Lower leg skin (tissue), 4 donors: ENCODE data around the gene DOCK10. TPM values are rescaled to one million over a fixed set of nuclear protein-coding genes. Genes with fewer than 3 reads are reported as not detected.

Experiments
- DNase-seq, 2 donors: peaks; one replicate each; pipeline ENCODE4 v3.0.0-alpha.2; 2019; ENCODE audit warnings: low spot score in 2 of 2
- H3K4me3 ChIP-seq: fragments of 200-600 bp; sonication (generic); 2 replicates; pipeline ENCODE4 v1.5.1; 2017; ENCODE audit warnings: mild to moderate bottlenecking, low read depth; ENCODE audit not compliant: poor library complexity, severe bottlenecking
- POLR2A ChIP-seq, 2 donors: fragments of 450-650 bp; IDR thresholded peaks; one replicate each; pipeline ENCODE4 v1.6.1; 2016 to 2017; ENCODE audit warnings: antibody characterized with exemption in 2 of 2, mild to moderate bottlenecking in 1 of 2, moderate library complexity in 1 of 2
- WGBS, 2 donors: methylation state at CpG; one replicate each; pipeline ENCODE4 v1.1.5; 2018; 5-methylcytosine and 5-hydroxymethylcytosine counted together
- intact Hi-C: fragments of 100-400 bp; cut with DNase I; formaldehyde crosslinking; loops from one replicate; pipeline ENCODE4 v1.15.0; 2023; ENCODE audit warnings: low total_unique reads
- total RNA-seq, 4 donors: library from RNA; depleted of rRNA; stranded (reverse); fragments of >200 nt; gene quantifications; one replicate each; pipeline ENCODE4 v1.1.0, GENCODE V29; 2016
- TF ChIP-seq, protein P1 (sequence below), 3 donors: fragments of 450-650 bp; IDR thresholded peaks; one replicate each; pipeline ENCODE4 v1.5.1; 2016; ENCODE audit warnings: antibody characterized with exemption in 3 of 3, mild to moderate bottlenecking in 3 of 3, moderate library complexity in 2 of 3

The DOCK10 gene
- total RNA-seq, 4 donors from 2014 or later: 6.2 to 16.5 (median 14.0) TPM

DNA sequence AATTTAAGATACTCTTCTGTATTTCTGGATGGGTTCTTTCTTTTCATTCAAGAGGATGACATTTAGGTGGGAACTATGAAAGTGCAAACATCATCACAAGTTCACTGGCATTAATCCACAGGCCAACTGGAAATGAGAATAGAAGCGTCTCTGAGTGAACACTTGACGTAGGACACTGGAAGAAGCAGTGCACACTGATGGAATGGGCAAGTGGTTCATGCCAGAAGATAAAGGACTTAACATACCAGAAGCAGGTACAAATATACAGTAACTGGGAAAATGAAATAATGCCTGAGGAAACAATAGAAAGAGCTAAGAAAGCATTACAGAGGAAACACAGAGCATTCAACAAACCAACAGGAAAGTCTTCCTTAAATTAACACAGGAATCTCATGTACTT, 205.2 kb downstream of the DOCK10 start:
- no peak for TF ChIP-seq POLR2A (IDR thresholded peaks at IDR 0.05)
- TF ChIP-seq, protein P1, sequence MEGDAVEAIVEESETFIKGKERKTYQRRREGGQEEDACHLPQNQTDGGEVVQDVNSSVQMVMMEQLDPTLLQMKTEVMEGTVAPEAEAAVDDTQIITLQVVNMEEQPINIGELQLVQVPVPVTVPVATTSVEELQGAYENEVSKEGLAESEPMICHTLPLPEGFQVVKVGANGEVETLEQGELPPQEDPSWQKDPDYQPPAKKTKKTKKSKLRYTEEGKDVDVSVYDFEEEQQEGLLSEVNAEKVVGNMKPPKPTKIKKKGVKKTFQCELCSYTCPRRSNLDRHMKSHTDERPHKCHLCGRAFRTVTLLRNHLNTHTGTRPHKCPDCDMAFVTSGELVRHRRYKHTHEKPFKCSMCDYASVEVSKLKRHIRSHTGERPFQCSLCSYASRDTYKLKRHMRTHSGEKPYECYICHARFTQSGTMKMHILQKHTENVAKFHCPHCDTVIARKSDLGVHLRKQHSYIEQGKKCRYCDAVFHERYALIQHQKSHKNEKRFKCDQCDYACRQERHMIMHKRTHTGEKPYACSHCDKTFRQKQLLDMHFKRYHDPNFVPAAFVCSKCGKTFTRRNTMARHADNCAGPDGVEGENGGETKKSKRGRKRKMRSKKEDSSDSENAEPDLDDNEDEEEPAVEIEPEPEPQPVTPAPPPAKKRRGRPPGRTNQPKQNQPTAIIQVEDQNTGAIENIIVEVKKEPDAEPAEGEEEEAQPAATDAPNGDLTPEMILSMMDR (IDR thresholded peaks at IDR 0.05): no peak
- no peak for DNase-seq
- no peak overlapping the region for H3K4me3 ChIP-seq
- intact Hi-C loops: no loop called here
- WGBS, 2 donors: 84 to 92% methylated on average over 2 of the region's 2 CpGs

DNA sequence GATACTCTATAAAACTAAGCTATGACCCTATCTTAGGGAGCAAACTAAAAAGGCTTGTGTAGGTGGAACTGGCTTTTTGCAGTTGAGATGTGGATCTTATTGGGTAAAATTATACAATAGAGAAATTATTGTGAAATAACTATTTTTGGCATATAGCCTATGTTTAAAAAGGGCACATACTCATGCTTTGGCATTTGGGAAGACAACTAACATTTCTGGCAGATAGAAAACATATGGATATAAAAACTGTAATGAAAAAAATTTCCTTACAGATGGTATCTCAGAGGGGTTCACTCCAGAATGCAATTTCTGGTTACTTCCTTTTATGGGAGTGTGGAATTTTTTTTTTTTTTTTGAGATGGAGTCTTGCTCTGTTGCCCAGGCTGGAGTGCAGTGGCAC, 206.0 kb downstream of the DOCK10 start:
- intact Hi-C loops: no loop called here
- no peak overlapping the region for H3K4me3 ChIP-seq
- DNase-seq: no peak
- TF ChIP-seq POLR2A (IDR thresholded peaks at IDR 0.05): no peak
- TF ChIP-seq, protein P1 (IDR thresholded peaks at IDR 0.05): no peak

DNA sequence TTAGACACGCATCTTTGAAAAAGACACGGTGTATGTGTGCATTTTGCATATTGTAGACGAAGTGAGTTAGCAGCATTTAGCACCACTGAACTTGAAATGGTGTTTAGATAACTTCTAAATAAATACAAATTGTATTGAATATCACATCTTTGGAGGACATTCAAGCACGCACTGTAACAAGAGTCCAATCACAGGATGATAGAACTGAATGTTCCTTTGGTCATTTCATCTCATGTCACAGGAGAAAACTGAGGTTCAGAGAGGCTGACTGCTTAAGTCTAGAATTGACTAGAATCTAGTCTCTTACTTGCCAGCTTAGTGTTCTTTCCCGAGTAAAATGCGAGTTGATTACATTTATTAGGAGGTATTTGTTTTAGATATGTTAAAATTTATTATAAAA, 206.9 kb downstream of the DOCK10 start:
- WGBS, 2 donors: 93 to 94% methylated on average over 6 of the region's 6 CpGs
- TF ChIP-seq, protein P1 (IDR thresholded peaks at IDR 0.05): no peak
- no peak for TF ChIP-seq POLR2A (IDR thresholded peaks at IDR 0.05)
- no peak for DNase-seq
- no peak overlapping the region for H3K4me3 ChIP-seq
- intact Hi-C loops: no loop called here

DNA sequence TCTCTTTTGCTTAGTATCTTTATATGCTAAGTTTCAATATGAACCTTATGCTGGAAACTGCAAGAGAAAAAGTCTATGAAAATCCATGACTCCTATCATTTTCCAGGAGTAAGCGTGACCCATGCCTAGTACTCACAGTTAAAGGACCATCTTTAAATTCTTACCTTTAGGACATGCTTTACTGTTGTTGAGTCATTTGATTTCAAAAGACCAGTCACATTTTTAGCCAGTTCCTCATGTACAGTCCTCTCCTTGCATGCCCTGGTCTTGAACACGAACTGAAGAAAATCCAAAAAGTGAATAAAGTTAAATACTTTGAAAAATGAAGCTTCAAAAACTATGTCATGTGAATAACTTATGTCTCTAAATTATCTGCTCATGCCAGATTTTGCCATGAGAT, 208.3 kb downstream of the DOCK10 start:
- intact Hi-C loops: no loop called here
- TF ChIP-seq POLR2A (IDR thresholded peaks at IDR 0.05): no peak
- TF ChIP-seq, protein P1 (IDR thresholded peaks at IDR 0.05): no peak
- WGBS, 2 donors: 91 to 95% methylated on average over 2 of the region's 2 CpGs
- DNase-seq: no peak
- H3K4me3 ChIP-seq: no peak overlapping the region

DNA sequence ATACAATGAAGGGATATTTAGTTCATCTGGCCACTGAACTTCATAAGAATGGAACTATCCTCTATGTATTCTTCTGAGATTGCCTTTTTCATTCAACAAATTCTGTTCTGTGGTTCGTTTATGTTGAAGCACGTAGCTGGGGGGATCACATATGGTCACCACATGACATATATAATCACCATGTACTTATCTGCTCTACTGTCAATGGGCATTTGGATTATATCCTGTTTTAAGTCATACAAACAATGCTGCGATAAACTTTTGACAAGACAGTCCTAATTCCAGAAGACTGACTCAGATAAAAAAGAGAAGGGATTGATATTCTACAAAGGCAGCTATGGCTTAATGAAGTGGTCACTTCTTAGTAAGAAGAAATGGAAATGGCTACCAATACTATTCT, 210.1 kb downstream of the DOCK10 start:
- DNase-seq: no peak
- TF ChIP-seq, protein P1 (IDR thresholded peaks at IDR 0.05): no peak
- no peak for TF ChIP-seq POLR2A (IDR thresholded peaks at IDR 0.05)
- WGBS, 2 donors: 86 to 90% methylated on average over 3 of the region's 3 CpGs
- intact Hi-C loops: no loop called here
- no peak overlapping the region for H3K4me3 ChIP-seq

DNA sequence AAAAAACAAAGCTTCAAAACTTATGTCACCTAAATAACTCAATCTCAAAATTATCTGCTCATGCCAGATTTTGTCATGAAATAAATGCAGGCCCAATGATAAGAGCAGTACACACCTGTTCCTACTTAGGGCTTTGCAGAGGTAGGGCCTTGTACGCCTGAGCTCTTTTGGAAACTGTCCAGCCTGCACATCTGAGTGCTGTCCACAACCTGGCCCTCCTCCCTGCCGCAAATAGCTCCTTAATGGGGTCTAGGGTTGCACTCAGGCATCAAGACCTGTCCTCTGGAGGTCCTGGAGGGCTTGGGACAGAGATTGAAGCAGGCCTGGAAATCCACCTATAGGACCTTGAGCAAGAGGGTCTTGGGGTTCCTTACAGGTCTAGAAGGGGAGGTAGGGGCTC, 210.7 kb downstream of the DOCK10 start:
- no peak for DNase-seq
- TF ChIP-seq, protein P1 (IDR thresholded peaks at IDR 0.05): no peak
- TF ChIP-seq POLR2A (IDR thresholded peaks at IDR 0.05): no peak
- WGBS, 2 donors: 46 to 60% methylated on average over 2 of the region's 2 CpGs
- intact Hi-C loops: no loop called here
- no peak overlapping the region for H3K4me3 ChIP-seq
